GM12891 (cell line): ENCODE results near the gene ACSF3.

Experiments used
- PAX5 ChIP-seq: IDR thresholded peaks from 2 replicates; pipeline ENCODE4 v1.6.1; 2011; ENCODE audit warnings: low read length, moderate library complexity, mild to moderate bottlenecking; ENCODE audit not compliant: insufficient read depth, severe bottlenecking
- POLR2A ChIP-seq: IDR thresholded peaks from 2 replicates; pipeline ENCODE4 v1.6.1; 2011; ENCODE audit warnings: low read depth, low read length, control low read depth
- POLR2AphosphoS5 ChIP-seq: IDR thresholded peaks from 2 replicates; pipeline ENCODE4 v1.6.1; 2011; ENCODE audit warnings: low read depth, low read length, control low read depth
- SPI1 ChIP-seq: IDR thresholded peaks from 2 replicates; pipeline ENCODE4 v1.6.1; 2011; ENCODE audit warnings: low read depth, low read length, control low read depth

DNA sequence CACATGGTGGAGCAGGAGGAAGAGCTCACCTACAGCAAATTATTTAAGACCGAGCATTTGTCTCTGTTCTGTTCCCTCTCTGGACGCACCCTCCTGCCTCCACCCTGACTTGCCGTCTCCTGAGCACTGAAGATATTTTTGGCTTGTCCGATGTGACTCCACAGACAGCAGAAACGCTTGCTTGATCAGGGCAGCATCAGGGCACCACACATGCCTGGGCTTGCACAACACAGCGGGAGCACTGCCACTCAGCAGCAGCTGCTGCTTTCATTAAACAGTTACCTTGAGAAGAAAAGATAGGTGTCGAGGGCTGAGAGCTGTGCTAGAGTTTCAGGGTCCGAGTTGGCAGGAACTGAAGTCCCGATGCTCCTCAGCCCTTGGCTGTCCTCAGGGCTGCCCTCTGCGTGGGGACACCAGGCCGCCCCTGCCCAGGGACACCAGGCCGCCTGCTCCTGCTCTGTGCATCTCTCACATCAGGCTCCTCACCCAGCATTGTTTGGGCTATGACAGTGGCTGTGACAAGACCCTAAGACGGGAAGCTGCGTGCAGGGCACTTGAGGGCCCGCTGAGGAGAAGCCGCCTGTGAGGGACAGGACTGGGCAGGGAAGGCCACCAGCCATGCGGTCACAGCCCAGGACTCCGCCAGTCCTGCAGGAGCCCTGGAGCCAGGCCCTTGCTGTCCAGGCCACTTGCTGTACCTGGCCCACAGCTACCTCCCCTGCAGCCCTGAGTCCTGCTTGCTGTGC, 56.6 kb downstream of the ACSF3 start:
- TF ChIP-seq POLR2A (no peak), POLR2AphosphoS5 (no peak), PAX5 (no peak), SPI1 (no peak)
